Measurements from ENCODE around the gene TPPP2. TPM values are rescaled to one million over a fixed set of nuclear protein-coding genes. Genes with fewer than 3 reads are reported as not detected.

The TPPP2 gene
- total and polyA plus RNA-seq, 2 of the 4 experiments (the other 2 are of a cell fraction): not detected

GRCh38 chr14:21053184-21054122 is 23.4 kb downstream of the TPPP2 start:
- no peak overlapping the region for H3K27ac ChIP-seq (ENCODE audit: insufficient read depth, low read length)
- no peaks in the 10 kb centered on the region for H3K9me3 ChIP-seq (ENCODE audit: control insufficient read depth, insufficient read depth, low read length)
- no peak overlapping the region for H3K4me3 ChIP-seq (ENCODE audit: insufficient read depth, low read depth, low read length)
- DNase-seq (no peak), ATAC-seq (ENCODE audit: low read depth) (no peak)
- intact Hi-C loops (cut with micrococcal nuclease) (no loop called here), in situ Hi-C loops (cut with MboI; ENCODE audit: low sequenced_read_pairs) (no loop called here), dilution Hi-C loops (cut with HindIII; ENCODE audit: low sequenced_read_pairs, unreplicated experiment) (no loop called here)
- no peak overlapping the region for H2AFZ ChIP-seq (replicated peaks; ENCODE audit: low read length, poor library complexity)
- H3K4me1 ChIP-seq (ENCODE audit: control insufficient read depth, insufficient read depth, low read length): peaks cover 4% of the 10 kb centered on the region; the same call in 1 of the 2 replicates
- ChIA-PET CTCF (interaction anchor here (0.7 kb wide), 1 partner anchor 747 kb away, joined by 4 read pairs; no protein-coding TSS in a partner anchor), POLR2A (ENCODE audit: unreplicated experiment) (interaction anchor here (0.5 kb wide), 1 partner anchor 16 kb away, joined by 3 read pairs; the partner anchor contains the start of gene ARHGEF40)
- peaks cover 3% of the 10 kb centered on the region; the same call in 1 of the 2 replicates for H3K9me1 ChIP-seq (ENCODE audit: insufficient read depth, low read length)
- no peaks in the 10 kb centered on the region for H3K79me1 ChIP-seq (ENCODE audit: low read depth in 1 of 2, low read length in 2 of 2)
- H2BK15ac ChIP-seq (ENCODE audit: low read depth, low read length): no peak overlapping the region
- no TSS peak for BruUV-seq (replicated peaks)
- H2BK5ac ChIP-seq (ENCODE audit: low read depth, low read length, poor library complexity, severe bottlenecking): no peak overlapping the region
- no peak overlapping the region for H3K18ac ChIP-seq (ENCODE audit: low read depth, low read length)
- no peak overlapping the region for H3K9ac ChIP-seq (ENCODE audit: low read depth, low read length)
- H4K91ac ChIP-seq (ENCODE audit: insufficient read depth, low read depth, low read length): no peak overlapping the region
- no peak overlapping the region for H3K4ac ChIP-seq (ENCODE audit: low read depth, low read length)
- H4K8ac ChIP-seq (ENCODE audit: low read depth in 2 of 2, low read length in 2 of 2): no peak overlapping the region
- 97% methylated on average over 6 of the region's 20 CpGs; no CpG with 5 or more reads in 1 of the 2 experiments for WGBS, 2 experiments (ENCODE audit: extremely low coverage in 2 of 2, insufficient read length in 1 of 2)
- H3K27me3 ChIP-seq (ENCODE audit: control insufficient read depth, insufficient read depth, low read length): peaks cover 4% of the 10 kb centered on the region
- H4K20me1 ChIP-seq (ENCODE audit: insufficient read depth, low read length): no peaks in the 10 kb centered on the region
- H3K23ac ChIP-seq (ENCODE audit: low read depth, low read length): no peak overlapping the region
- no peaks in the 10 kb centered on the region for H3K36me3 ChIP-seq (ENCODE audit: control insufficient read depth, insufficient read depth, low read length)
- no peak overlapping the region for H4K5ac ChIP-seq (ENCODE audit: low read depth, low read length)
- TF ChIP-seq, protein P1, sequence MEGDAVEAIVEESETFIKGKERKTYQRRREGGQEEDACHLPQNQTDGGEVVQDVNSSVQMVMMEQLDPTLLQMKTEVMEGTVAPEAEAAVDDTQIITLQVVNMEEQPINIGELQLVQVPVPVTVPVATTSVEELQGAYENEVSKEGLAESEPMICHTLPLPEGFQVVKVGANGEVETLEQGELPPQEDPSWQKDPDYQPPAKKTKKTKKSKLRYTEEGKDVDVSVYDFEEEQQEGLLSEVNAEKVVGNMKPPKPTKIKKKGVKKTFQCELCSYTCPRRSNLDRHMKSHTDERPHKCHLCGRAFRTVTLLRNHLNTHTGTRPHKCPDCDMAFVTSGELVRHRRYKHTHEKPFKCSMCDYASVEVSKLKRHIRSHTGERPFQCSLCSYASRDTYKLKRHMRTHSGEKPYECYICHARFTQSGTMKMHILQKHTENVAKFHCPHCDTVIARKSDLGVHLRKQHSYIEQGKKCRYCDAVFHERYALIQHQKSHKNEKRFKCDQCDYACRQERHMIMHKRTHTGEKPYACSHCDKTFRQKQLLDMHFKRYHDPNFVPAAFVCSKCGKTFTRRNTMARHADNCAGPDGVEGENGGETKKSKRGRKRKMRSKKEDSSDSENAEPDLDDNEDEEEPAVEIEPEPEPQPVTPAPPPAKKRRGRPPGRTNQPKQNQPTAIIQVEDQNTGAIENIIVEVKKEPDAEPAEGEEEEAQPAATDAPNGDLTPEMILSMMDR (conservative IDR thresholded peaks at IDR 0.05; ENCODE audit: low read depth, low read length): no peak
- TF ChIP-seq RAD21 (IDR thresholded peaks at IDR 0.05; ENCODE audit: low read length) (no peak), MAZ (IDR thresholded peaks at IDR 0.05; ENCODE audit: borderline replicate concordance, low read depth, low read length) (no peak)
- no peak overlapping the region for H3K14ac ChIP-seq (replicated peaks; ENCODE audit: low read depth, low read length)
- H2AK9ac ChIP-seq (replicated peaks; ENCODE audit: low read depth, low read length, poor library complexity): no peak overlapping the region
- no peak overlapping the region for H2BK120ac ChIP-seq (ENCODE audit: low read depth, low read length)
- no peak overlapping the region for H2BK20ac ChIP-seq (ENCODE audit: low read depth, low read length)
- no peak overlapping the region for H3K56ac ChIP-seq (ENCODE audit: extremely low read depth, insufficient read depth, low read length)
- H3K4me2 ChIP-seq (ENCODE audit: low read depth, low read length): no peak overlapping the region
- H2AK5ac ChIP-seq (ENCODE audit: low read depth, low read length): no peak overlapping the region

Measured in IMR-90 (cell line).